Measurements from ENCODE around the gene CCDC88A.

Gene CCDC88A

DNA sequence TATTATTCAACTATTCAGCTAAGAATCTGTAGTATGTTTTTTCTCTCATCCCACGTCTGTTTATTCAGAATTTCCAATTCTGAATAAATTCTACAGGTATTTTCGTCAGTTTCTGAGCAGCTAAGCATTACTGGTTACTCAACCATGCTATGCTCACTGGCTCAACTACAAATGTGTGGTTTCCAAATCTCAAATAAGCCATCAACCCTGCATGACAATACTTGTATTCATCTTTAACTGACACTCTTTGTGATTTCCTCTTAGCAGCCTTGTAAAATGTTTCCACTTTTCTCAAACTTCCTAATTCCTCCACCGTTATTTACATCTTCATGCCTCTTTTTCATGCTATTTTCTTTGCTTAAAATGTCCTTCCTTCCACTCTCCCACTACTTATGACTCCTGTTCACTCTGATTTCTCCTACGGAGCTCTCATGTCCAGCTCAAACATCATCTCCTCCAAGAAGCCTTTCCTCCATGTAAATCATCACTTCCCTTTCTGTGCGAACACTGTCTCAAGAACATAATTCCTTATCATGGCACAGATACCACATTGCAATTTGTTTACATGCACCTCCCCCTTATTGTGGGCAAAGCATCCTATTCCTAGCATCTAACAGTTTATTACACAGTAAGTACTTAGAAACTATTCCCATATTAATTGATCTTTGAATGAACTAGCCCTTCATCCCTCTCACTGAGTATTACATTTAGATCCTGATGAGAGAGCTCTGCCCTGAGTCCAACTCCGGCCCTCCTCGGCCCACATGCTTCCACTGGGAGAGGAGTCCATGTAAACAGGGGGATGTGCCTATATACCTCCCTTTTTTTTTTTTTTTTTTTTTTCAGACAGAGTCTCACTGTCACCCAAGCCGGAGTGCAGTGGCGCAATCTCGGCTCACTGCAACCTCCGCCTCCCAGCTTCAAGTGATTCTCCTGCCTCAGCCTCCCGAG is 10.5 kb downstream of the CCDC88A start:
- Histone ChIP-seq H3K27me3 (ENCODE audit: control insufficient read depth in 2 of 2, insufficient read depth in 2 of 2, low read length in 2 of 2) (no peaks in the 10 kb centered on the region), H3K9me3 (ENCODE audit: control insufficient read depth in 2 of 2, low read length in 2 of 2) (no peaks in the 10 kb centered on the region), H3K9ac (ENCODE audit: low read depth in 1 of 2, low read length in 2 of 2) (no peak overlapping the region), H3K4me3 (ENCODE audit: low read length in 2 of 2) (no peak overlapping the region), H3K4me1 (ENCODE audit: control insufficient read depth in 2 of 2, insufficient read depth in 2 of 2, low read length in 2 of 2) (no peaks in the 10 kb centered on the region), H3K36me3 (ENCODE audit: control insufficient read depth in 2 of 2, insufficient read depth in 2 of 2, low read length in 2 of 2) (no peaks in the 10 kb centered on the region), H3K27ac (ENCODE audit: low read depth in 2 of 2, low read length in 2 of 2) (no peak overlapping the region)

- Histone ChIP-seq H3K27ac (ENCODE audit: low read depth in 2 of 2, low read length in 2 of 2) (no peak overlapping the region), H3K4me3 (ENCODE audit: low read length in 2 of 2) (no peak overlapping the region), H3K9ac (ENCODE audit: low read depth in 1 of 2, low read length in 2 of 2) (no peak overlapping the region), H3K4me1 (ENCODE audit: control insufficient read depth in 2 of 2, insufficient read depth in 2 of 2, low read length in 2 of 2) (no peaks in the 10 kb centered on the region), H3K27me3 (ENCODE audit: control insufficient read depth in 2 of 2, insufficient read depth in 2 of 2, low read length in 2 of 2) (no peaks in the 10 kb centered on the region), H3K36me3 (ENCODE audit: control insufficient read depth in 2 of 2, insufficient read depth in 2 of 2, low read length in 2 of 2) (no peaks in the 10 kb centered on the region), H3K9me3 (ENCODE audit: control insufficient read depth in 2 of 2, low read length in 2 of 2) (no peaks in the 10 kb centered on the region)
Observed at GRCh38 chr2:55408098-55408882, 11.4 kb downstream of the CCDC88A start.

DNA sequence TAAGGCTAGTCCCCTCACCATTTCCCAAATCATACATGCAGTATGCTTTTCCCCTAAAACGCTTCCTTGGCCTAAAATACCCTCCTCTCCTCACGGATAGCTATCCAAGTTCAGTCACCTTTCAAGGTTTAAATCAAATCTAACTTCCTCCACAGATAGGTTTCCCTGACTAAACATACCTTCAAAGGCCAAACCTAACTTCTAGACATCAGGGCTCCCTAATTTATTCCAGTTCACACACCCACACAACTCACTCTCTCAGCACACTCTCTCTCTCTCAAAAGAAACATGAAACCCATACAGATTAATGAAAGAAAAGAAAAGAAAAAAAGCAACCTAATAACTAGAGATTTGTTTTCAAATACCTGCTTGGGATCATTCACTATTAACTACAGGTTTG is 14.5 kb downstream of the CCDC88A start:
- H3K4me1 ChIP-seq (ENCODE audit: control insufficient read depth in 2 of 2, insufficient read depth in 2 of 2, low read length in 2 of 2), result no peaks in the 10 kb centered on the region
- no peak overlapping the region for H3K4me3 ChIP-seq (ENCODE audit: low read length in 2 of 2)
- no peaks in the 10 kb centered on the region for H3K27me3 ChIP-seq (ENCODE audit: control insufficient read depth in 2 of 2, insufficient read depth in 2 of 2, low read length in 2 of 2)
- H3K36me3 ChIP-seq (ENCODE audit: control insufficient read depth in 2 of 2, insufficient read depth in 2 of 2, low read length in 2 of 2), result no peaks in the 10 kb centered on the region
- H3K27ac ChIP-seq (ENCODE audit: low read depth in 2 of 2, low read length in 2 of 2), result no peak overlapping the region
- H3K9me3 ChIP-seq (ENCODE audit: control insufficient read depth in 2 of 2, low read length in 2 of 2), result no peaks in the 10 kb centered on the region
- no peak overlapping the region for H3K9ac ChIP-seq (ENCODE audit: low read depth in 1 of 2, low read length in 2 of 2)

GRCh38 chr2:55403256-55403998 is 16.2 kb downstream of the CCDC88A start:
- Histone ChIP-seq H3K9me3 (ENCODE audit: control insufficient read depth in 2 of 2, low read length in 2 of 2) (no peaks in the 10 kb centered on the region), H3K27me3 (ENCODE audit: control insufficient read depth in 2 of 2, insufficient read depth in 2 of 2, low read length in 2 of 2) (no peaks in the 10 kb centered on the region), H3K9ac (ENCODE audit: low read depth in 1 of 2, low read length in 2 of 2) (no peak overlapping the region), H3K36me3 (ENCODE audit: control insufficient read depth in 2 of 2, insufficient read depth in 2 of 2, low read length in 2 of 2) (no peaks in the 10 kb centered on the region), H3K4me3 (ENCODE audit: low read length in 2 of 2) (no peak overlapping the region), H3K4me1 (ENCODE audit: control insufficient read depth in 2 of 2, insufficient read depth in 2 of 2, low read length in 2 of 2) (no peaks in the 10 kb centered on the region), H3K27ac (ENCODE audit: low read depth in 2 of 2, low read length in 2 of 2) (no peak overlapping the region)

DNA sequence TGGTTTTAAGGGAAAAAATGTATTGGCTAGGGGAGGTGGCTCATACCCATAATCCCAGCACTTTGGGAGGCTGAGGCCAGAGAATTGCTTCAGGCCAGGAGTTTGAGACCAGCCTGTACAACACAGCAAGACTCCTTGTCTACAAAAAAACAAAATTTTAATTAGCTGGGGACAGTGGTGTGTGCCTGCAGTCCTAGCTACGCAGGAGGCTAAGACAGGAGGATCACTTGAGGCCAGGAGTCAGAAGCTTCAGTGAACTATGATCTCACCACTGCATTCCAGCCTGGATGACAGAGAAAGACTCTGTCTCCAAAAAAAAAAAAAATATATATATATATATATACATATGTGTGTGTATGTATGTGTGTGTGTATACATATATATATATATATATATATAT is 18.5 kb downstream of the CCDC88A start:
- Histone ChIP-seq H3K27ac (ENCODE audit: low read depth in 2 of 2, low read length in 2 of 2) (no peak overlapping the region), H3K9me3 (ENCODE audit: control insufficient read depth in 2 of 2, low read length in 2 of 2) (no peaks in the 10 kb centered on the region), H3K9ac (ENCODE audit: low read depth in 1 of 2, low read length in 2 of 2) (no peak overlapping the region), H3K4me1 (ENCODE audit: control insufficient read depth in 2 of 2, insufficient read depth in 2 of 2, low read length in 2 of 2) (no peaks in the 10 kb centered on the region), H3K36me3 (ENCODE audit: control insufficient read depth in 2 of 2, insufficient read depth in 2 of 2, low read length in 2 of 2) (no peaks in the 10 kb centered on the region), H3K27me3 (ENCODE audit: control insufficient read depth in 2 of 2, insufficient read depth in 2 of 2, low read length in 2 of 2) (no peaks in the 10 kb centered on the region), H3K4me3 (ENCODE audit: low read length in 2 of 2) (no peak overlapping the region)

DNA sequence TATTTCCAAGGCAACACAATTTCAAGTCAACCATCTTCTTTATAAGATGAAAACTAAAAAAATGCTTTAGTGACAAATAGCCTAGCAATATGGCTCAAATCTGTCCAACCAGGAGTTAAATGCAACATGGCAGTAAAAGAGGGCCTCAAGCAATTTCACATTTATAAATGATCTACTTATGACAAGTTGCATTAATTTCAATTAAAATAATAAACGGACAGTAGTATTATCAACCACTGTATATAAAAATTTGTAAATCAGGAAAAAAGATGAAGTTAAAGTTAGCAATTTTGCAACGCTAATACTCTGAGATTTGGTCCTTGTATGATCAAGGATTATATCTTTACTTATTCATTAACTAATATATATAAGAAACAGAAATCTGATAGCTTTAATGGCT is 19.3 kb downstream of the CCDC88A start:
- H3K27me3 ChIP-seq (ENCODE audit: control insufficient read depth in 2 of 2, insufficient read depth in 2 of 2, low read length in 2 of 2), result no peaks in the 10 kb centered on the region
- H3K36me3 ChIP-seq (ENCODE audit: control insufficient read depth in 2 of 2, insufficient read depth in 2 of 2, low read length in 2 of 2), result no peaks in the 10 kb centered on the region
- no peaks in the 10 kb centered on the region for H3K4me1 ChIP-seq (ENCODE audit: control insufficient read depth in 2 of 2, insufficient read depth in 2 of 2, low read length in 2 of 2)
- no peak overlapping the region for H3K27ac ChIP-seq (ENCODE audit: low read depth in 2 of 2, low read length in 2 of 2)
- H3K9me3 ChIP-seq (ENCODE audit: control insufficient read depth in 2 of 2, low read length in 2 of 2), result no peaks in the 10 kb centered on the region
- no peak overlapping the region for H3K9ac ChIP-seq (ENCODE audit: low read depth in 1 of 2, low read length in 2 of 2)
- no peak overlapping the region for H3K4me3 ChIP-seq (ENCODE audit: low read length in 2 of 2)

DNA sequence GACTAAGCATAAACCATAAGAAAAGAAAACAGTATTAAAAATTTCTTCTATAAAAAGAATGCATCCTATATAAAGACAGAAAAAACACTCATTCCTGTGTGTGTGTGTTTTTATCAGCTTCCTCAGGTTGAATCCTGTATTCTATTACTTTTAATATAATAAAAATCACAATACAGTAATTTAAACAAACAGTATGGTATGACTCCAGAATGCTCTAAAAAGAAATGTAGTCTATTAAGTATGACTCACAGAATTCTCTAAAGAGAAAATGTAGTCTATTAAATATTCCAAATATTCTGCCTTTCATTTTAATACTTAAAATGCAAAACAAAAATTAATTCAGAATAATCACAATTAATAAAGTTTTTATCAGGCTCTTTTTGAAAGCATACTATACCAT is 19.8 kb downstream of the CCDC88A start:
- H3K36me3 ChIP-seq (ENCODE audit: control insufficient read depth in 2 of 2, insufficient read depth in 2 of 2, low read length in 2 of 2), result no peaks in the 10 kb centered on the region
- no peaks in the 10 kb centered on the region for H3K4me1 ChIP-seq (ENCODE audit: control insufficient read depth in 2 of 2, insufficient read depth in 2 of 2, low read length in 2 of 2)
- no peak overlapping the region for H3K4me3 ChIP-seq (ENCODE audit: low read length in 2 of 2)
- H3K27ac ChIP-seq (ENCODE audit: low read depth in 2 of 2, low read length in 2 of 2), result no peak overlapping the region
- no peaks in the 10 kb centered on the region for H3K27me3 ChIP-seq (ENCODE audit: control insufficient read depth in 2 of 2, insufficient read depth in 2 of 2, low read length in 2 of 2)
- no peak overlapping the region for H3K9ac ChIP-seq (ENCODE audit: low read depth in 1 of 2, low read length in 2 of 2)
- no peaks in the 10 kb centered on the region for H3K9me3 ChIP-seq (ENCODE audit: control insufficient read depth in 2 of 2, low read length in 2 of 2)

DNA sequence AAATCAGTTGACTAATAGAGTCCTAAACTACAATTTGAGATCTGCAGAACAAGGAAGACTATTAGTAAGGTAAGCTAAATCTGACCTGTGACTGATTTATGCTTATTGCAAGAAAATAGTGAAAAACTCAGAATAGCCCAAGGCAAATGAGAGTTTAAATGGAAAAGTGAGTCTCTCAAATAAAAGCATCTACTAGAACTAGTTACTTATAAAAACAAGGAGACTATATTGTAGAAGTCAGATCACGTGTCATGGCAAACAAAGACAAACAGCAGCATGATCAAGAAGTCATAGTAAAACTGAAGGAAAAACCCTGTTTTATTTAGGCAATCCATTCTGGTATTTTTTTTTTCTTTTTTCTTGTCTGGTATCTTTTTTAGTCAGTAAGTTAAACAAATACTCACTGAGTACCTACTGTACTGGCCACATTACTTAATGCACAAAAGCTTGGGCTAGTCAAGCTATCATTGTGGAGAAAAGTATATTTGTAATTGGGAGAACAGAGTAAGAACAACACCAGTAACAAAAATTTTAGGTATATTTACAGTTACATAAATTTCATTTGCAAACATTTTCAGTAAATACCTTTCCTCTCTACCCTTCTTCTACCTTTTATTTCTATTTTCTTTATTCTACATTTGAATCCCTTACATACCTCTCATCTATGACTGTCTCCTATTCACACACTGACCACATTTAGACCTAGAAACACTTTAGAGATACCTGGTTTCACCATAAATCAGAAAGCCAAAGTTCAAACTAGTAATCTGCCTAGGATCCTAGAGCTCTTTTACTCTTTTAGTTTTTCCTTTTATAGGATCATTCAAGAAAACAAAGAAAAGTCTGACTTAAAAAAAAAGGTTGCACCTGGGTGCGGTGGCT is 23.7 kb downstream of the CCDC88A start:
- no peaks in the 10 kb centered on the region for H3K27me3 ChIP-seq (ENCODE audit: control insufficient read depth in 2 of 2, insufficient read depth in 2 of 2, low read length in 2 of 2)
- no peaks in the 10 kb centered on the region for H3K9me3 ChIP-seq (ENCODE audit: control insufficient read depth in 2 of 2, low read length in 2 of 2)
- no peak overlapping the region for H3K27ac ChIP-seq (ENCODE audit: low read depth in 2 of 2, low read length in 2 of 2)
- H3K4me3 ChIP-seq (ENCODE audit: low read length in 2 of 2), result no peak overlapping the region
- no peak overlapping the region for H3K9ac ChIP-seq (ENCODE audit: low read depth in 1 of 2, low read length in 2 of 2)
- no peaks in the 10 kb centered on the region for H3K36me3 ChIP-seq (ENCODE audit: control insufficient read depth in 2 of 2, insufficient read depth in 2 of 2, low read length in 2 of 2)
- H3K4me1 ChIP-seq (ENCODE audit: control insufficient read depth in 2 of 2, insufficient read depth in 2 of 2, low read length in 2 of 2), result no peaks in the 10 kb centered on the region

DNA sequence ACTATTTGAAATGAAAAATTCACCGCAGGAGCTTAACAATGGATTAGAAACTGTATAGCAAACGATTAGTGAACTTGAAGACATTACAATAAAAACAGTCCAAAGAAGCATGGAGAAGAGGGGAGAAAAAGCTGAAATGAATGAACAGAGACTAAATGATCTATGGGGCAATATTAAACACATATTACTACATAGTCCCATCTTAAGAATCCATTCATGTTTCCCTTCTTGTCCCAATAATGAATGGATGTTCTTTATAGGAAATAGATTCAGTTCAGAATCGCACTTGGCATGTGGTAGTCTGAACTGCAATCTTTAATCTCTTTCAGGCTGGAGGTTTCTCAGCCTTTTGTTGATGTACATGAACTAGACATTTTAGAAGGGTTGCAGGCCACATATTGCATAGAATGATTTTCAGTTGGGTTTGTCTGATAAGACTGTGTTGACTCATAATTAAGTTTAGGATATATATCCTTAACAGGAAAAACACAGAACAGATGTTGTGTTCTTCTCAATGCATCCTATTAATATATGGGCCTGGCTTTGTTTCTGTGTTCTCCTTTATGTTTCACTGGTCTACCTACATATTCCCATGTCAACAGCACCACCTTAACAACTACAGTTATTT is 27.9 kb downstream of the CCDC88A start:
- Histone ChIP-seq H3K9me3 (ENCODE audit: control insufficient read depth in 2 of 2, low read length in 2 of 2) (no peaks in the 10 kb centered on the region), H3K4me3 (ENCODE audit: low read length in 2 of 2) (no peak overlapping the region), H3K36me3 (ENCODE audit: control insufficient read depth in 2 of 2, insufficient read depth in 2 of 2, low read length in 2 of 2) (no peaks in the 10 kb centered on the region), H3K27me3 (ENCODE audit: control insufficient read depth in 2 of 2, insufficient read depth in 2 of 2, low read length in 2 of 2) (no peaks in the 10 kb centered on the region), H3K9ac (ENCODE audit: low read depth in 1 of 2, low read length in 2 of 2) (no peak overlapping the region), H3K27ac (ENCODE audit: low read depth in 2 of 2, low read length in 2 of 2) (no peak overlapping the region), H3K4me1 (ENCODE audit: control insufficient read depth in 2 of 2, insufficient read depth in 2 of 2, low read length in 2 of 2) (no peaks in the 10 kb centered on the region)

Measured in mucosa of rectum (tissue), 2 donors.